ENCODE measurements around the gene TTC16.
"Not testable (repeated sequence)": the region's sequence is repeated elsewhere in the genome, so short reads cannot be mapped to it uniquely, and the experiment has no call there.

Gene TTC16

GRCh38 chr9:127739614-127740330 lies 23.9 kb downstream of the TTC16 start:
- no peak for DNase-seq (ENCODE audit: low read depth in 3 of 3, low spot score in 1 of 3)

GRCh38 chr9:127741831-127742434 lies 26.1 kb downstream of the TTC16 start:
- DNase-seq (ENCODE audit: low read depth in 3 of 3, low spot score in 1 of 3), result no peak

- DNase-seq (ENCODE audit: low read depth in 3 of 3, low spot score in 1 of 3), result no peak
These were observed 26.7 kb downstream of the TTC16 start for GRCh38 chr9:127742435-127743088.

- DNase-seq (ENCODE audit: low read depth in 3 of 3, low spot score in 1 of 3), result no peak
These were observed 28.7 kb downstream of the TTC16 start for GRCh38 chr9:127744398-127745110.

- no peak for DNase-seq (ENCODE audit: low read depth in 3 of 3, low spot score in 1 of 3)
These were observed 31.2 kb downstream of the TTC16 start for GRCh38 chr9:127746959-127747569.

GRCh38 chr9:127749090-127749787 lies 33.4 kb downstream of the TTC16 start:
- no peak for DNase-seq (ENCODE audit: low read depth in 3 of 3, low spot score in 1 of 3)

- DNase-seq (ENCODE audit: low read depth in 3 of 3, low spot score in 1 of 3), result no peak
These were observed 35.6 kb downstream of the TTC16 start for GRCh38 chr9:127751269-127752054.

- no peak for DNase-seq (ENCODE audit: low read depth in 3 of 3, low spot score in 1 of 3)
These were observed 37.3 kb downstream of the TTC16 start for GRCh38 chr9:127753148-127753547.

- no peak for DNase-seq (ENCODE audit: low read depth in 3 of 3, low spot score in 1 of 3)
These were observed 37.7 kb downstream of the TTC16 start for GRCh38 chr9:127753622-127754021.

GRCh38 chr9:127754099-127755060 lies 38.5 kb downstream of the TTC16 start:
- no peak for DNase-seq (ENCODE audit: low read depth in 3 of 3, low spot score in 1 of 3)

- no peak for DNase-seq (ENCODE audit: low read depth in 3 of 3, low spot score in 1 of 3)
These were observed 39.5 kb downstream of the TTC16 start for GRCh38 chr9:127755061-127756060.

GRCh38 chr9:127756233-127756632 lies 40.4 kb downstream of the TTC16 start:
- DNase-seq (ENCODE audit: low read depth in 3 of 3, low spot score in 1 of 3), result no peak

GRCh38 chr9:127756776-127757175 lies 40.9 kb downstream of the TTC16 start:
- DNase-seq (ENCODE audit: low read depth in 3 of 3, low spot score in 1 of 3), result not testable (repeated sequence)

- no peak for DNase-seq (ENCODE audit: low read depth in 3 of 3, low spot score in 1 of 3)
These were observed 43.0 kb downstream of the TTC16 start for GRCh38 chr9:127758843-127759242.

GRCh38 chr9:127761061-127761460 lies 45.2 kb downstream of the TTC16 start:
- DNase-seq (ENCODE audit: low read depth in 3 of 3, low spot score in 1 of 3), result no peak

- no peak for DNase-seq (ENCODE audit: low read depth in 3 of 3, low spot score in 1 of 3)
These were observed 45.6 kb downstream of the TTC16 start for GRCh38 chr9:127761491-127761956.

GRCh38 chr9:127762111-127762676 lies 46.3 kb downstream of the TTC16 start:
- DNase-seq (ENCODE audit: low read depth in 3 of 3, low spot score in 1 of 3), result no peak

Data from stimulated activated CD4-positive, alpha-beta T cell treated with anti-CD3 and anti-CD28 coated beads, TNF-alpha, amount 100 ng/mL, for 1 hour (primary cell).